Ishikawa (cell line): ENCODE data around the gene ANP32A.

ENCODE experiments used
- CEBPB ChIP-seq: IDR thresholded peaks from 2 replicates; pipeline ENCODE4 v1.6.1; 2012
- EGR1 ChIP-seq: IDR thresholded peaks from 2 replicates; pipeline ENCODE4 v1.6.1; 2012
- EP300 ChIP-seq: IDR thresholded peaks from 2 replicates; pipeline ENCODE4 v1.6.1; 2012; ENCODE audit warnings: borderline replicate concordance
- FOXM1 ChIP-seq: IDR thresholded peaks from 2 replicates; pipeline ENCODE4 v1.6.1; 2012; ENCODE audit warnings: low read depth, borderline replicate concordance
- MAX ChIP-seq: IDR thresholded peaks from 2 replicates; pipeline ENCODE4 v1.6.1; 2012
- NFIC ChIP-seq: IDR thresholded peaks from 2 replicates; pipeline ENCODE4 v1.6.1; 2012
- RAD21 ChIP-seq: IDR thresholded peaks from 2 replicates; pipeline ENCODE4 v1.6.1; 2012; ENCODE audit warnings: low read depth
- TEAD4 ChIP-seq: IDR thresholded peaks from 2 replicates; pipeline ENCODE4 v1.6.1; 2012
- USF1 ChIP-seq: IDR thresholded peaks from 2 replicates; pipeline ENCODE4 v1.6.1; 2012
- YY1 ChIP-seq: IDR thresholded peaks from 2 replicates; pipeline ENCODE4 v1.6.1; 2012; ENCODE audit warnings: low read depth

GRCh38 chr15:68862415-68862814 lies 41.7 kb upstream of the ANP32A start:
- no peak for TF ChIP-seq CEBPB
- no peak for TF ChIP-seq RAD21
- TF ChIP-seq MAX: no peak
- no peak for TF ChIP-seq EP300
- TF ChIP-seq USF1: no peak
- no peak for TF ChIP-seq TEAD4
- no peak for TF ChIP-seq EGR1
- no peak for TF ChIP-seq YY1
- no peak for TF ChIP-seq FOXM1
- TF ChIP-seq NFIC: no peak
